Liver (tissue), 9 donors: Measurements from ENCODE around the gene NYNRIN. TPM values are rescaled to one million over a fixed set of nuclear protein-coding genes. Genes with fewer than 3 reads are reported as not detected.

Experiments
- DNase-seq: peaks from one replicate; pipeline ENCODE4 v3.0.0-alpha.2; 2017; ENCODE audit warnings: low spot score
- H3K27ac ChIP-seq, 2 donors: one replicate each; pipeline ENCODE4 v1.7.0; 2013; ENCODE audit warnings: inconsistent platforms in 2 of 2, low read length in 2 of 2, control low read depth in 1 of 2, low read depth in 1 of 2, mild to moderate bottlenecking in 1 of 2
- H3K27me3 ChIP-seq, 4 donors: one replicate each; pipeline versions ENCODE4 v1.6.1 to v1.7.0; 2013; ENCODE audit warnings: low read length in 3 of 4, inconsistent platforms in 1 of 4, mild to moderate bottlenecking in 1 of 4, moderate library complexity in 1 of 4; ENCODE audit not compliant: control insufficient read depth in 4 of 4, insufficient read depth in 4 of 4
- H3K36me3 ChIP-seq, 4 donors: one replicate each; pipeline versions ENCODE4 v1.6.1 to v1.7.0; 2013; ENCODE audit warnings: low read length in 3 of 4, mild to moderate bottlenecking in 3 of 4, low read depth in 1 of 4, moderate library complexity in 1 of 4; ENCODE audit not compliant: control insufficient read depth in 4 of 4, insufficient read depth in 3 of 4
- H3K4me1 ChIP-seq, 4 donors: one replicate each; pipeline versions ENCODE4 v1.6.1 to v1.7.0; 2013; ENCODE audit warnings: low read length in 3 of 4, mild to moderate bottlenecking in 3 of 4, moderate library complexity in 1 of 4; ENCODE audit not compliant: control insufficient read depth in 4 of 4, insufficient read depth in 4 of 4
- H3K4me3 ChIP-seq, 3 donors: one replicate each; pipeline versions ENCODE4 v1.6.1 to v1.7.0; 2013; ENCODE audit warnings: low read length in 3 of 3, control low read depth in 1 of 3, low read depth in 1 of 3, mild to moderate bottlenecking in 1 of 3
- H3K9ac ChIP-seq, 2 donors: one replicate each; pipeline ENCODE4 v1.7.0; 2013; ENCODE audit warnings: low read length in 2 of 2, mild to moderate bottlenecking in 2 of 2, moderate library complexity in 2 of 2, control low read depth in 1 of 2, low read depth in 1 of 2
- H3K9me3 ChIP-seq, 4 donors: one replicate each; pipeline versions ENCODE4 v1.6.1 to v1.7.0; 2013; ENCODE audit warnings: low read length in 3 of 4; ENCODE audit not compliant: control insufficient read depth in 4 of 4
- FOXA1 ChIP-seq: IDR thresholded peaks from 2 replicates; pipeline ENCODE4 v1.6.1; 2016; ENCODE audit warnings: antibody characterized with exemption
- FOXA2 ChIP-seq: IDR thresholded peaks from 2 replicates; pipeline ENCODE4 v1.6.1; 2016; ENCODE audit warnings: antibody characterized with exemption
- GABPA ChIP-seq, 2 donors: IDR thresholded peaks in 1 of 2; conservative IDR thresholded peaks in 1 of 2; 2 replicates each; pipeline ENCODE4 v1.6.1; 2016; ENCODE audit warnings: antibody characterized with exemption in 2 of 2, mild to moderate bottlenecking in 1 of 2, moderate library complexity in 1 of 2
- HNF4A ChIP-seq, 2 donors: conservative IDR thresholded peaks; 2 replicates each; pipeline ENCODE4 v1.6.1; 2016; ENCODE audit warnings: antibody characterized with exemption in 2 of 2, mild to moderate bottlenecking in 2 of 2
- HNF4G ChIP-seq: IDR thresholded peaks from 2 replicates; pipeline ENCODE4 v1.6.1; 2016; ENCODE audit warnings: antibody characterized with exemption
- JUND ChIP-seq, 2 donors: IDR thresholded peaks; 2 replicates each; pipeline ENCODE4 v1.6.1; 2016; ENCODE audit warnings: antibody characterized with exemption in 2 of 2
- MAX ChIP-seq: IDR thresholded peaks from 2 replicates; pipeline ENCODE4 v1.6.1; 2016; ENCODE audit warnings: antibody characterized with exemption
- NR2F2 ChIP-seq: IDR thresholded peaks from 2 replicates; pipeline ENCODE4 v1.6.1; 2016; ENCODE audit warnings: antibody characterized with exemption
- RAD21 ChIP-seq, 2 donors: IDR thresholded peaks; 2 replicates each; pipeline ENCODE4 v1.6.1; 2016; ENCODE audit warnings: antibody characterized with exemption in 2 of 2, mild to moderate bottlenecking in 2 of 2
- RXRA ChIP-seq, 2 donors: IDR thresholded peaks; 2 replicates each; pipeline ENCODE4 v1.6.1; 2017 to 2018; ENCODE audit warnings: antibody characterized with exemption in 2 of 2, mild to moderate bottlenecking in 1 of 2
- SP1 ChIP-seq: IDR thresholded peaks from 2 replicates; pipeline ENCODE4 v1.6.1; 2018; ENCODE audit warnings: antibody characterized with exemption, mild to moderate bottlenecking
- TAF1 ChIP-seq: conservative IDR thresholded peaks from 2 replicates; pipeline ENCODE4 v1.6.1; 2016; ENCODE audit warnings: antibody characterized with exemption, mild to moderate bottlenecking
- YY1 ChIP-seq: IDR thresholded peaks from 2 replicates; pipeline ENCODE4 v1.6.1; 2016; ENCODE audit warnings: antibody characterized with exemption, mild to moderate bottlenecking
- ZBTB33 ChIP-seq: IDR thresholded peaks from 2 replicates; pipeline ENCODE4 v1.6.1; 2016; ENCODE audit warnings: antibody characterized with exemption
- WGBS: extraction: QIAGEN DNeasy Blood & Tissue Kit; methylation state at CpG from one replicate; pipeline ENCODE4 v1.1.7; 2013; 5-methylcytosine and 5-hydroxymethylcytosine counted together
- polyA plus RNA-seq, 2 donors: library from polyadenylated mRNA; stranded (reverse) in 1 of 2; unstranded in 1 of 2; fragments of 200-250 nt in 1 of 2; fragments of >200 nt in 1 of 2; fragmentation: Nextera tagmentation in 1 of 2; extraction: Ambion mirVana in 1 of 2; gene quantifications; one replicate each; pipeline versions ENCODE4 v1.2.1 to v1.2.3, GENCODE V29; 2013 to 2015
- total RNA-seq, 2 donors: library from RNA; depleted of rRNA; stranded (reverse); fragments of >200 nt; gene quantifications; one replicate each; pipeline ENCODE4 v1.2.3, GENCODE V29; 2014
- TF ChIP-seq, protein P1 (sequence below): IDR thresholded peaks from 2 replicates; pipeline ENCODE4 v1.6.1; 2016; ENCODE audit warnings: antibody characterized with exemption
- TF ChIP-seq, protein P2 (sequence below): fragments of 150-350 bp; IDR thresholded peaks from 2 replicates; pipeline ENCODE4 v1.5.1; 2017; ENCODE audit warnings: improper control_type of control experiment, low read depth, low read length; ENCODE audit not compliant: missing input control
- donor health status: healthy.
- donor health status: healthy.
- donor health status: healthy.
- donor health status: healthy.
- donor health status: healthy.

Gene NYNRIN
- total and polyA plus RNA-seq, 4 donors = 0.89 to 11.0 (median 1.8) TPM

GRCh38 chr14:24429395-24430142, 30.8 kb downstream of the NYNRIN start, which contains the start of the genes CBLN3 and KHNYN:
TSS of gene CBLN3 (minus strand) at chr14:24429668. CDS start at chr14:24429054, 614 bp downstream.
TSS of gene KHNYN (plus strand) at chr14:24429954. CDS start at chr14:24430731, 777 bp downstream.
- peak within 1 kb of the TSS; percentile 77 to 85 (median 81) for H3K4me3 ChIP-seq
- H3K27ac ChIP-seq = peak within 1 kb of the TSS; percentile 90 to 91
- no peaks in the 10 kb centered on the region for H3K27me3 ChIP-seq
- TF ChIP-seq YY1 (no peak), GABPA (IDR thresholded peaks at IDR 0.05 in 1 of 2, conservative IDR thresholded peaks at IDR 0.05 in 1 of 2) (no peak), TAF1 (no peak), SP1 (peak; percentile 27), HNF4A (conservative IDR thresholded peaks at IDR 0.05) (no peak), FOXA2 (no peak), JUND (IDR thresholded peaks at IDR 0.05) (no peak)
- peak within 1 kb of the TSS; percentile 89 to 91 for H3K9ac ChIP-seq
- peak; percentile 87 for DNase-seq
- H3K9me3 ChIP-seq = no peaks in the 10 kb centered on the region
- peaks cover 7 to 17% (median 13%) of the 10 kb centered on the region in 4 donors for H3K36me3 ChIP-seq
- 14% methylated on average over 57 of the region's 57 CpGs for WGBS
- H3K4me1 ChIP-seq = peaks cover 14 to 79% (median 65%) of the 10 kb centered on the region in 4 donors

DNA sequence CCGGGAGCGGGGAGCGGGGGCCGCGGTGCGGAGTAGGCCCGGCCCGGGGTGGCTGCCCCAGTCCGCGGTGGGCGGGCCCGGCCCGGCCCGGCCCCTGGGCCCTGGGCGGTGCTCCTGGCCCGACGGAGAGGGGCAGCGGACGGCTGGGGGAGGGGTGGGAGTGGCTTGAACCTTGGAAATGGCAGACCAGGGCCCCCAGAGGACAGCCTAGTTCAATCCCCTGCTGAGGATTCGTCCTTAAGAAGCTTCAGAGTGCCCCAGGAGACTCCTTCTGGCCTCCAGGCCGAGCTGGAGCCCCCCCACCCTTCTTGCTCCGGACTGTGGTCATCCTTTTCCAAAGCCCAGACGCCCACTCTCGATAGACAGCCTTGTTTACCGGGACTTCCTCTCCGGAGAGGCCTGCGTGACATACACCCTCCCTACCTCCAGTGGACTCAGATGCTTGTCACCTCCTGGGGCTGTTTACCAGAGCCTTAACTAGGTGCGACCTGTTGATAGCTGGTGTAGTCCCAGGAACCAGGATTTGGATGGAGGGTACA, 31.4 kb downstream of the NYNRIN start:
- Histone ChIP-seq H3K9me3 (no peaks in the 10 kb centered on the region), H3K27ac (peak overlapping the region; percentile 90 to 91), H3K27me3 (no peaks in the 10 kb centered on the region), H3K36me3 (peaks cover 7 to 17% (median 13%) of the 10 kb centered on the region in 4 donors), H3K4me3 (peak overlapping the region; percentile 77 to 85 (median 81)), H3K4me1 (peaks cover 14 to 73% (median 60%) of the 10 kb centered on the region in 4 donors), H3K9ac (peak overlapping the region; percentile 89 to 91)
- WGBS = under 1% methylated on average over 28 of the region's 28 CpGs
- peak; percentile 80 for DNase-seq
- TF ChIP-seq, protein P1, sequence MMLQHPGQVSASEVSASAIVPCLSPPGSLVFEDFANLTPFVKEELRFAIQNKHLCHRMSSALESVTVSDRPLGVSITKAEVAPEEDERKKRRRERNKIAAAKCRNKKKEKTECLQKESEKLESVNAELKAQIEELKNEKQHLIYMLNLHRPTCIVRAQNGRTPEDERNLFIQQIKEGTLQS = no peak
- TF ChIP-seq YY1 (no peak), FOXA1 (no peak), ZBTB33 (no peak), RXRA (IDR thresholded peaks at IDR 0.05) (peak in 1 of 2 donors; percentile 1), MAX (no peak), TAF1 (no peak)

DNA sequence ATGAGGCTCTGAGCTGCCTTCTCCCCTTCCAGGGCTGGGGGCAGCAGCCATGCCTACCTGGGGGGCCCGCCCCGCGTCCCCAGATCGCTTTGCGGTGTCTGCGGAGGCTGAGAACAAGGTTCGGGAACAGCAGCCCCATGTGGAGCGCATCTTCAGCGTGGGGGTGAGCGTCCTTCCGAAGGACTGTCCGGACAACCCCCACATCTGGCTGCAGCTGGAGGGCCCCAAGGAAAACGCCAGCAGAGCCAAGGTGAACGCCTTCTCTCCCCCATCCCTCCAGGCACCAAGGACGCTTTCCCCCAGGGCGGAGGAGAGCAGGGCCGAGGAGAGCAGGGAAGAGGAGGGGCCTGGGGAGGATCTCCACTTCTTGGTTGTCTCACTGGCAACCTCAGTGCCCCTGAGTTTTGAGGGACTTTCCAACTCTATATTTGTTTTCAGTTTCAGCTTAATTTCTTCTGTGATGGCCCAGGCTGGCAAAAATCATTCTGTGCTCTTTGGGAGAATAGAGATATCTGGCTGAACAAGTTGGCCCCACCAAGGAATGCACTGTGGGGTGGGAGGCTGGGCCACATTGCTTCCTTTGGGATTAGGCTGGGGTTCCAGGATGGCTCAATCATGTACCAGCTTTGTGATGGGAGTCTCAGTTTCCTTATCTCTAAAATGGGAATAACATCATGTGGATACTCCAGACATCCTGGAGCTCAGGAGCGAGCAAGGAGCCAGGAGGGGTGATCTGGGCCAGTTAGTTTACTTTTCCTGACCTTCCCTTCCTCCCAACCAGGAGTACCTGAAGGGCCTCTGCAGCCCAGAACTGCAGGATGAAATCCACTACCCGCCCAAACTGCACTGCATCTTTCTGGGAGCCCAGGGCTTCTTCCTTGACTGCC, 32.1 kb downstream of the NYNRIN start:
- H3K9ac ChIP-seq = peak overlapping the region; percentile 89 to 91
- peak overlapping the region; percentile 90 to 91 for H3K27ac ChIP-seq
- 16% methylated on average over 19 of the region's 19 CpGs for WGBS
- H3K4me3 ChIP-seq = peak overlapping the region; percentile 77 to 85 (median 81)
- no peaks in the 10 kb centered on the region for H3K27me3 ChIP-seq
- no peak for DNase-seq
- peaks cover 7 to 21% (median 16%) of the 10 kb centered on the region in 4 donors for H3K36me3 ChIP-seq
- no peaks in the 10 kb centered on the region for H3K9me3 ChIP-seq
- peaks cover 14 to 66% (median 54%) of the 10 kb centered on the region in 4 donors for H3K4me1 ChIP-seq
- no peak for TF ChIP-seq HNF4A (conservative IDR thresholded peaks at IDR 0.05)
- TF ChIP-seq RXRA (IDR thresholded peaks at IDR 0.05) = no peak
- no peak for TF ChIP-seq NR2F2
- no peak for TF ChIP-seq HNF4G
- no peak for TF ChIP-seq FOXA1
- no peak for TF ChIP-seq RAD21 (IDR thresholded peaks at IDR 0.05)
- no peak for TF ChIP-seq ZBTB33
- TF ChIP-seq MAX = no peak
- no peak for TF ChIP-seq JUND (IDR thresholded peaks at IDR 0.05)
- TF ChIP-seq, protein P2, sequence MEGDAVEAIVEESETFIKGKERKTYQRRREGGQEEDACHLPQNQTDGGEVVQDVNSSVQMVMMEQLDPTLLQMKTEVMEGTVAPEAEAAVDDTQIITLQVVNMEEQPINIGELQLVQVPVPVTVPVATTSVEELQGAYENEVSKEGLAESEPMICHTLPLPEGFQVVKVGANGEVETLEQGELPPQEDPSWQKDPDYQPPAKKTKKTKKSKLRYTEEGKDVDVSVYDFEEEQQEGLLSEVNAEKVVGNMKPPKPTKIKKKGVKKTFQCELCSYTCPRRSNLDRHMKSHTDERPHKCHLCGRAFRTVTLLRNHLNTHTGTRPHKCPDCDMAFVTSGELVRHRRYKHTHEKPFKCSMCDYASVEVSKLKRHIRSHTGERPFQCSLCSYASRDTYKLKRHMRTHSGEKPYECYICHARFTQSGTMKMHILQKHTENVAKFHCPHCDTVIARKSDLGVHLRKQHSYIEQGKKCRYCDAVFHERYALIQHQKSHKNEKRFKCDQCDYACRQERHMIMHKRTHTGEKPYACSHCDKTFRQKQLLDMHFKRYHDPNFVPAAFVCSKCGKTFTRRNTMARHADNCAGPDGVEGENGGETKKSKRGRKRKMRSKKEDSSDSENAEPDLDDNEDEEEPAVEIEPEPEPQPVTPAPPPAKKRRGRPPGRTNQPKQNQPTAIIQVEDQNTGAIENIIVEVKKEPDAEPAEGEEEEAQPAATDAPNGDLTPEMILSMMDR = no peak
- TF ChIP-seq FOXA2 = no peak
- TF ChIP-seq, protein P1 = no peak
